IPS-18a (cell line): Measurements from ENCODE around the gene HOXB2.
A peak's percentile ranks its signal among the peaks of the same experiment; 100 is the strongest.

Source experiments
- H3K27ac ChIP-seq: one replicate; pipeline ENCODE4 v1.5.1; 2013; ENCODE audit warnings: low read length
- H3K27me3 ChIP-seq: one replicate; pipeline ENCODE4 v1.6.1; 2013; ENCODE audit warnings: mild to moderate bottlenecking, low read length; ENCODE audit not compliant: control insufficient read depth, insufficient read depth
- H3K36me3 ChIP-seq: one replicate; pipeline ENCODE4 v1.6.1; 2013; ENCODE audit warnings: low read depth, low read length; ENCODE audit not compliant: control insufficient read depth
- H3K4me1 ChIP-seq: one replicate; pipeline ENCODE4 v1.6.1; 2013; ENCODE audit warnings: low read depth, low read length; ENCODE audit not compliant: control insufficient read depth
- H3K4me3 ChIP-seq: one replicate; pipeline ENCODE4 v1.5.1; 2013; ENCODE audit warnings: low read length
- H3K9ac ChIP-seq: one replicate; pipeline ENCODE4 v1.6.1; 2013; ENCODE audit warnings: mild to moderate bottlenecking, low read length, moderate library complexity
- H3K9me3 ChIP-seq: one replicate; pipeline ENCODE4 v1.6.1; 2013; ENCODE audit warnings: low read depth, low read length; ENCODE audit not compliant: control insufficient read depth

The HOXB2 gene

DNA sequence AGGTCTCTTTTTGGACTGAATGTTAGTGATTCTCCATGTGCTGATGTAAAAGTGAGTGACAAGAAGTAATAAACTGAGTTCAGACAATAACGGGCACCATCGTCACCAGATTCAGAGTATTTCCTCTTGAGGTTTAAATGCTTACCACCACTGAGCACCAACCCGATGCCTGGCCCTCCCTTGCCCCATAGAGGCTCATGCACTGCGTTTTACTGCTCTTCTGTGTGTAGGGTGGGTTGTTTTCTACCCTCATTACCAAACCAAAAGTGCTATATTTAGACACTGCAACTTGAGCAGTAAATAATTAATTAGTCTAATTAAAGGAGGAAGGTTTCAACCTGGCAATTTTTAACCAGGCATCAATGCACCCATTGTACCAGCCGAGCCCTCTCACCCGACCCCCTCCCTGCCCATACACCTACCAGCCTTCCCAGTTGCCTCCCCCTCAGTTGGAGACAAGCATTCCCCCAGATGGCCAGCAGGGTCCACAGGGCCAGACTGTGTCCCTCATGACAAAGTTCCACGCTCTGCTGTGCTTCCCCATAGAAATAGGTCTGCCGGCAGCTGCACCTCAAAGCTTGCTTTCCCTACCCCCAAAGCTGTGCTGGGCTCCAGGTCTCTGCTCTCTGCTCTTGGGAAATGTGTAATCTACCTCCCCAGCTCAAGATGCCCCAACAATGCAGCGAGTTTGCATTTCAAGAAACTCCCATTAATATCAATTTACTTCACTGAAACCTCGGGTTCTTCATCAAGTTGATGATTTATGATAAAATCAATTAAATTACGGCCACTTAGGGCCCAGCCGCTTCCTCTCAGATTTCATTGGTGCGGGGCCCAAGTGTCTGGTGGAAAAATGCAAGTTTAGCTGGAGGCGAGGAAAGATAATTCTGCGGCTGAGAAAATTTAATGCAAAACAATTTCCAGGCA is 17.2 kb upstream of the HOXB2 start:
- H3K9ac ChIP-seq, result no peak overlapping the region
- H3K27ac ChIP-seq, result no peak overlapping the region

DNA sequence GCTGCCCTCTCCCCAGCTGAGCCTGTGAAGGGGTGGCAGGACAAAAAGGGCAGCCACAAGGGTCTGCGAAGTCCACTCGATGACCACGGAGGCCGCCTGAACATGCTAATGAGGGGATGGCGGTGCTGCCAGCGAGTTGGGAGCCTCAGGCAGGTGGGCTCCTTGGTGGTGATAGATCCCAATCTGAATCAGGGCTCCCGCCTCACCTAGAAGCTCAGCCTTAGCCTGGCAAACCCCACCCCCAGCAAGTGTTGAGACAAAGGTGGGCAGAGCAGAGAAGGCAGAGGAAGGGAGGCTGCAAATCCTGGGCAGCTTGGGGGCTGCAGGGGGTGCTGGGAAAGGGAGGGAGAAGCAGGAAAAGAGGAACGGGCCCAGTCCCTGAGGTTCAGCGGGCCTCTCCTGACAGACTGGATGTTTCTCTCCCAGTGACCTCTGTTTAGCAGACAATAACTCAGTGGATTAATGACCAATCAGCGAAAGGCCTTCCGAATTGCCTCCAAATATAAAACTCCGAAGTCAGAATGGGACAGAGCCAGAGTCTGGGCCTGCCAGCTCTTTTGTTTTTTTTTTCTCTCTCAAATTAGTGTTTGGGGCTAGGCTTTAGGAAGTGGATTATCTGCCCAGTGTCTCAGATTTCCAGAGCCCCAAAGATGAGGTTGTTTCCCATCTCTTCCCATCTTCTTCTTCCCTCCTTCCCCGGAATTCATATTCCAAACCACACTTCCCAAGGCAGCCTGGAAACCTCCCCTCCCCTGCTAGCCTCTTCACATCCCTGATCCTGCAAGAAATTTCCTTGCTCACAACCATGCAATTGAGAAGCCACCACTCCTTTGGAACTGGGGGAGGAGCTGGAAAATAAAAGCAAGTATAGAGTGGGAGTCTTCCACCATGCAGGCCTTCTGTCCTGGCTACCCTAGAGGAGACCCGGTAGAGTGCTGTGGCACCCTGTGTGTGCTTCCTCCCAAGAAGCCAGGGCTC is 15.2 kb upstream of the HOXB2 start:
- H3K27me3 ChIP-seq, result peaks cover 100% of the 10 kb centered on the region

More for the DNA sequence above, 17.2 kb upstream of the HOXB2 start:
- Histone ChIP-seq H3K9me3 (no peaks in the 10 kb centered on the region), H3K4me1 (no peaks in the 10 kb centered on the region), H3K27me3 (peaks cover 100% of the 10 kb centered on the region), H3K4me3 (no peak overlapping the region), H3K36me3 (no peaks in the 10 kb centered on the region)

DNA sequence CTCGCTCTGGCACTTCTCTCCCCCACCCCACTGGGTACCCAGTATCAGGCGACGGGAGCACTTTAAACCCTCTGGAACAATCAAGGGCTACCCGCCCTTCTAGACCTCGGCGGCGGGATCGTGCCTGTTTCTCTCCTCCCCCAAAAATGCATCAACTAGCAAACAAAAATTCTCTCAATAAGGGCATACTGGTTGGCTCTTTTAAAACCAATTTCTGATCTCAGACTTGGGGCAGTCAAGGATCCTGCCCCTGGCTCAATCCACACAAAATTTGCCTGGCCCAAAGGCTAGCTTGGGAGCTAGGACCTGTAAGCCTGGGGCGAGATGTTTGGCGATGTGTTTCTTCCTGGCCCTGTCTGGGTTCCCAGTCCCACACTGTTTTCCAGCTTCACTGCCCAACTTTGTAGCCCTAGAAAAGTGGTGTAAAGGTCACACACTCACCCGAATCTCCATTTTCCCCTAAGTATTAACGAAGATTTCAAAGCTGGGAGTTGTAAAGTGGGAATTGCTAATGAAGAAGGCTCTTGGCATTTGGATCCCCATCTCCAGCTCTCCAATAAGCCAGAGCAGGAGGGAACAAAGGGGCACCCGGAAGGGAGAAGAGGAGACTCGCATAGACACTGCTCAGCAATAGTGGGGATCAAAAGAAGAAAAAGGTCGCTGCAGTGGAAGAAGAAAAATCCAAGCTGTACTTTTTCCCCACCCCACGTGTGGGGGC is 14.4 kb upstream of the HOXB2 start:
- no peak overlapping the region for H3K4me3 ChIP-seq
- no peak overlapping the region for H3K9ac ChIP-seq
- peaks cover 100% of the 10 kb centered on the region for H3K27me3 ChIP-seq
- no peaks in the 10 kb centered on the region for H3K36me3 ChIP-seq
- no peak overlapping the region for H3K27ac ChIP-seq
- no peaks in the 10 kb centered on the region for H3K4me1 ChIP-seq
- no peaks in the 10 kb centered on the region for H3K9me3 ChIP-seq

More for the DNA sequence above, 15.2 kb upstream of the HOXB2 start:
- Histone ChIP-seq H3K9ac (no peak overlapping the region), H3K36me3 (no peaks in the 10 kb centered on the region), H3K4me1 (no peaks in the 10 kb centered on the region), H3K9me3 (no peaks in the 10 kb centered on the region), H3K27ac (no peak overlapping the region), H3K4me3 (no peak overlapping the region)

DNA sequence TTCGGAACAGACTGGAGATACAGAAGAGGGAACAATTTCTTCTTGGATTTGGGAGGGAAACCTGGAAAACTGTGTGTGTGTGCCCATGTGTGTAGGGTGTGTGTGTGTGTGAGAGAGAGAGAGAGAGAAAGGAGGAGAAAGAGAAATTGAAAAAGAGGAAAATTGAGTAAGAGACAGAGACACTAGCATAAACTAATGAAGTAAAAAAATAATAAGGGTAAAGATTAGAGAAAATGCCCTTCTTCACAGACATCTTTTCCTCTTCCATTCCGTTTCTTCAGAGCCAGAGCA is 13.9 kb upstream of the HOXB2 start:
- Histone ChIP-seq H3K27me3 (peaks cover 100% of the 10 kb centered on the region), H3K9ac (no peak overlapping the region), H3K36me3 (no peaks in the 10 kb centered on the region), H3K27ac (no peak overlapping the region), H3K4me3 (no peak overlapping the region), H3K9me3 (no peaks in the 10 kb centered on the region), H3K4me1 (no peaks in the 10 kb centered on the region)

DNA sequence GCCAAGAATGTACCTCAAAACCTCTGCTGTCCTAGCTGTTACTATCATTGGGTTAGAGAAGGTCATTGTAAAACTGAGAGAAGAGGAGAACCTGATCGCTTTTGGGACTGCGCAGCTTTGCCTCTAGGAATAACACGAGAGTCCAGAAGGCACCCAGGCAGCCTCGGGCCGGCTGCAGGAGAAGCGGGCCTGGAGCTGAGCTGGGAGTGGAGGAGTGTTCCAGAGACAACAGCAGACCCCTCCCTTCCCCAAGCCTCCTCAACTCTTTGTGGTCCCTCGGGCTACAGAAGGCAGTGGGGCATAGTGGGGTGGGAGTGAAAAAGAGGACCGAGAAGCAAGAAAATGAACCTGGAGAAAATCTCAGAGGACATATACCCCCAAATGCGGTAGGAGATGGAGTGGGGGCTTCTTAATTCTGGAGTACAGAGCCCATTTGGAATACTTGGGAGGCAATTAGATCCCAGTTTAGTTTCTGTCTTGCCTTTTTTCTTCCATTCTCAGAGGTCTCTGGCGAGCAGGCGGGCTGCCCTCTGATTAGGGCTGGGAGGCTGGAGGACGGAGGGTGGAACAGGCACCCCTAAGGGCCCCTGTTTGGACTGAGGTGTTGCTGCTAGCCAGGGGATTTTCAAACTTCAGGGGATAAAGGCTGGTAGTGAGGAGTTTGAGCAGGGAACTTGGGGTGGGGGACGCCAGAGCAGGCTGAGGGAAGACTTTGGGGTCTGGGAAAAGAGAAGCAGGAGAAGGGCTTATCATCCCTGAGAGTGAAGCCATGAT is 13.3 kb upstream of the HOXB2 start:
- H3K36me3 ChIP-seq, result no peaks in the 10 kb centered on the region
- H3K4me1 ChIP-seq, result no peaks in the 10 kb centered on the region
- no peak overlapping the region for H3K4me3 ChIP-seq
- H3K9ac ChIP-seq, result no peak overlapping the region
- peaks cover 100% of the 10 kb centered on the region for H3K27me3 ChIP-seq
- H3K27ac ChIP-seq, result no peak overlapping the region
- no peaks in the 10 kb centered on the region for H3K9me3 ChIP-seq

DNA sequence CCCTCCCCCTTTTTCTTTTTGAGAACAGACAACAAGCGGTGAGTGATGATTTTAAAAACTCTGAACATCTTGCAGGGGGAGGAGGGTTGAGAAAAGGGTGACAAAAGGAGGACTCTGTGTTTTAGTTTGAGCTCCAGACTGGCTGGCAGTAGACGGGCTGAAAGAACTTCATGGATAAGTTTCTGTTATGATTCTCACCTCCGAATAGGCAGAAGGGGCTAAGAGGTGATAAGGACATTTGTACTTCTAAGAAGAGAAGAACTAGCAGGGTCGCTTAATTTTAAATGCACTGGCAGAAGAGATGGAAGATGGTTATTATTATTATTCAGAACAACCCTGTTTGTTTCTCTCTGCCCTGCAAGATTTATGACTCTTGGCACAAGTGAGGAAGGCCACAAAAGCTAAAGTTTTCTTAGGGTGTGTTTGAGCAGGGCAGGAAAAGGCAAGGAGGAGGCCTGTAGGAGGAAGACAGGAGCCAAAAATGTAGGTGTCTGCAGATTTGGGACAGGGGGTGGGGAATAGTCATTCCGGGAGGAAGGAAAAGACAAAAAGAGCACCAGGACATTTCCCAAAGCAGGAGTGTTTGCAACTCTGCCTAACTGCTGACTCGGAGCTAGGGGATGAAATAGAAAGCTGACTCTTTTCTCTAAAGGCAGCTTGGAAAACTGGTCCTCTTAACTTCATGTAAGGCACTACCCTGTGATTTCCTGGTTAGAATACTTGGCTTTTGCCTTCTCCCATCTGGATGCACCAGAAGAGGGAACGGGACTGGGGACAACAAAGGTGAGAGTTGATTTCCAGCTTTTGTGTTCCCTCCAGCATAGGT is 11.9 kb upstream of the HOXB2 start:
- no peaks in the 10 kb centered on the region for H3K4me1 ChIP-seq
- H3K27me3 ChIP-seq, result peaks cover 100% of the 10 kb centered on the region
- H3K9ac ChIP-seq, result no peak overlapping the region
- no peak overlapping the region for H3K27ac ChIP-seq
- H3K9me3 ChIP-seq, result no peaks in the 10 kb centered on the region
- no peak overlapping the region for H3K4me3 ChIP-seq
- H3K36me3 ChIP-seq, result no peaks in the 10 kb centered on the region

DNA sequence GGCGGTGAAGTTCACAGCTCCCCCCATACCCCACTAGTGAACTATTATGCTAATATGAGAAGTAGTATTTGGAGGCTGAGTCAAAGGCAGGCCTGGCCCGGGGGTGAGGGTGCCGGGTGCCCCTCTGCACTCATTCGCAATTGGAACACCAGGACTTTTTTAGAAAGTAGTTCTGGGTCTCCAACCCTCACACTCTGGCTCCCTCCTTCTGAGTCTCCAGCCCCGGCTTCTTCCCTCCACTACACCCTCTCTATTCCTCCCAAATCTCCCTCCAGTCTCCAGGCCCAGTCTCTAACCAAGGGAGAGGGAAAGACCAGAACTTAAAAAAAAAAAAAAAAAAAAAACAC is 11.3 kb upstream of the HOXB2 start:
- H3K9ac ChIP-seq, result no peak overlapping the region
- no peaks in the 10 kb centered on the region for H3K9me3 ChIP-seq
- no peak overlapping the region for H3K27ac ChIP-seq
- H3K27me3 ChIP-seq, result peaks cover 100% of the 10 kb centered on the region
- no peaks in the 10 kb centered on the region for H3K36me3 ChIP-seq
- H3K4me1 ChIP-seq, result no peaks in the 10 kb centered on the region
- no peak overlapping the region for H3K4me3 ChIP-seq

DNA sequence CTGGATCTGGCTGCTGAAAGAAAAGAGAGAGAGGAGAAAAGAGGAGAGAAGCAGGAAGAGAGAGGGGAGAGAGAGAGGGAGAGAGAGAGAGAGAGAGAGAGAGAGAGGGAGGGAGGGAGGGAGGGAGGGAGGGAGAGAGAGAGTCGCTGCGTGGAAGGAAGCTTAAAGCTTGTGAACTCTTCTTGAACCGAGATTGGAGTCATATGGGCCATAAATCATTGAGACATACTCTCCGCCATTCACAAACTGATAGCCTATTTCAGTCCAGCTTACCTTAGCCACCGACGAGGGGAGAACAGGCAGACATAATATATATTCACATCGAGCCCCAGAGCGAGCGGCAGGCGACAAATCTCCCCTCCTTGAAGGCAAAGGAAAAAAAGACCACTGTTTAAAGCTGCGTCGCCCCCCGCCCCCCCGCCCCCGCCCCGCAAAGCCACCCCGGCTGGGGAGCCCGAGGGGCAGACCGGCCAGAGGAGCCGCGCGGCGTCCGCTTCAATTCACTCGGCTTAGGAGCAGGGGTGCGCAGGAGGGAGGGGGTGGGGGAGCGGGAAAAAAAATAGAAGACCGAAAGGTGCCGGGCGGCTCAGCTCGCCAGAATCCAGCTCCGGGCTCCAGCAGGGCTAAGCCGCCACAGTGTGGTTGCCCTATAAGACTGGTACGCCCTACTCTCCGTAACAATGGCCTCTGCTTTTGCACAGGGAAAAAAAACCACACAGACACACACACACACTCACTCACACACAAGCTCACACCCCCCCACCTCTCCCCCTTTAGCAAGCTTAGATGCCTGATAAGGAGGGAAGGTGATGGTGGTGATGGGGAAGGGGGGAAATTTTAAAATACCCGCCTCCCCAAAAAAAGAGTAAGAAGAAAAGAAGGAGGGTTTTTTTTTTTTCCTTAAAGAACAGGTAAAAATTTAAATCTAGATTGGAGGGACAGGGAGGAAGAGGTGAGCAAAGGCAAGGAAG is 10.6 kb upstream of the HOXB2 start:
- Histone ChIP-seq H3K27me3 (peaks cover 100% of the 10 kb centered on the region), H3K27ac (no peak overlapping the region), H3K9me3 (no peaks in the 10 kb centered on the region), H3K4me3 (peak overlapping the region; percentile 5), H3K36me3 (no peaks in the 10 kb centered on the region), H3K4me1 (no peaks in the 10 kb centered on the region), H3K9ac (no peak overlapping the region)

DNA sequence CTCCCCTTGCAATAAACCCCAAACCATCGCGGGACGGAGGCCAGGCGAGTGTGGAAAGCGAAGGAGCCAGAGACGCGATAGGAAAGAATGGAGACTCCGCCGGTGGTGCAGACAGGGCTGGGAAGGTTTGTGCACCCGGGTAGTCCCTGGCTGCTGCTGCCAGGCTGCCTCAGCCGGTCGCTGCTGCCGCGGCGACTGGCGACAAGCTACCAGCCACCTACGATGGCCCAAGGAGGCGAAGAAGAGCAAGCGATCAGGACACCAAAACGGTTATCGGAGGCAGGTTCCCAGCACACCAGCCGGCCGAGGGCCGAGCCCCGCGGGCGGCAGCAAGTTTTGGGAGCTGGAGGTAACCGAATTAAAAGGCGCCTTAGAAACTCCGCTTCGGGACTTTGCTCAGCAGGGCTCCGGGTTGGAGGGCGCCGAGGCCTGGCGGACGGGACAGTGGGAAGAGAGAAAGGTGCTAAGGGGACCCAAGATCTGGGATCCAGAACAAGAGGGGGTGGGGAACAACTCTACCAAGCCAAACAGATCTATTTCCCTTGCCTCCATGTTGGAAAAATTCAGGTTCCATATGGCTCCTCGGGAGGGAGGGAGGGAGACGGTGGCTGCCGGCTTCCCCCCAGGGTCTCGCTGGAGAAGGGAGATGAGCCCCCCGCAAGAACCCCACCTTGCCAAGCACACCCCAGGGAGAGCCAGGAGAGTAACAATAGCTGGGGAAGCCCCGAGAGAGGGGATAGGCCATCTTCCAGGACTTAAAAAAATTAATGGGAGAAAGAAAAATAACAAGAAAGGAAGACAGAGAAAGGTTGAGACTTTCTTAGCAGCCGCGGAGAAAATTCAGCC is 9.7 kb upstream of the HOXB2 start:
- H3K4me1 ChIP-seq, result no peaks in the 10 kb centered on the region
- no peak overlapping the region for H3K27ac ChIP-seq
- H3K36me3 ChIP-seq, result no peaks in the 10 kb centered on the region
- peak overlapping the region; percentile 5 for H3K4me3 ChIP-seq
- H3K27me3 ChIP-seq, result peaks cover 100% of the 10 kb centered on the region
- no peak overlapping the region for H3K9ac ChIP-seq
- H3K9me3 ChIP-seq, result no peaks in the 10 kb centered on the region
